ENCODE measurements around the gene TSC22D4. TPM values are rescaled to one million over a fixed set of nuclear protein-coding genes. Genes with fewer than 3 reads are reported as not detected.

TSC22D4 gene
- total and polyA plus RNA-seq, 2 donors (not counting 3 experiments of a cell fraction or from before 2014, with no cell fraction given) = 40.1 to 84.4 TPM

DNA sequence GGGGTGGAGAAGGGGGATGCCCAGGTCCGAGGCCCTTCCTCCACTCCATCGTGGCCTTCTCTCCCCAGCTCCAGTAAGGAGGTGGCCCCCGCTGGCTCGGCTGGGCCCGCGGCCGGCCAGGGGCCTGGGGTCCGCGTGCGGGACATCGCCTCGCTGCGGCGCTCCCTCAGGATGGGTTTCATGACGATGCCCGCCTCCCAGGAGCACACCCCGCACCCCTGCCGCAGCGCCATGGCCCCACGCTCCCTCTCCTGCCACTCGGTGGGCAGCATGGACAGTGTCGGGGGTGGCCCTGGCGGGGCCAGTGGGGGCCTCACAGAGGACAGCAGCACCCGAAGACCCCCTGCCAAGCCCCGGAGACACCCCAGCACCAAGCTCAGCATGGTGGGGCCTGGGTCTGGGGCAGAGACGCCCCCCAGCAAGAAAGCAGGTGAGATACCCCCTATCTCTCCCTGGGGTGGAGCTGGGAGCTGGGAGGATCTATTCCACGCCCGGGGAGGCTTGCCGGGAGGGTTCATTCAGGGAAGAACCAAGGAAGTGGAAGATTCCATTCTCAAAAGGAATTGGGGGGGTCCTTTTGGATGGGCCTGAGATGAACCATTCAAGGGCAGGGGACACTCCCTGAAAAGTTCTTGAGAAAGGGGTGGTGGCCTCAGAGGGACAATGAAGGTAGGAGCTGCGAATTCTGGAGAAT lies 7.9 kb upstream of the TSC22D4 start:
- no TSS peak for BruUV-seq (replicated peaks)
- Histone ChIP-seq H3K36me3 (ENCODE audit: control insufficient read depth in 2 of 2, extremely low read depth in 1 of 2, insufficient read depth in 2 of 2, low read length in 2 of 2) (no peaks in the 10 kb centered on the region), H3K9me3 (replicated peaks; ENCODE audit: control insufficient read depth, insufficient read depth, low read length) (no peaks in the 10 kb centered on the region), H4K20me1 (replicated peaks; ENCODE audit: control insufficient read depth, extremely low read depth, insufficient read depth, low read length) (no peaks in the 10 kb centered on the region), H3K4me1 (ENCODE audit: control insufficient read depth, extremely low read depth, insufficient read depth, low read length) (peaks cover 12% of the 10 kb centered on the region), H3K79me2 (ENCODE audit: control insufficient read depth, insufficient read depth, low read length) (no peaks in the 10 kb centered on the region), H3K27me3 (ENCODE audit: control insufficient read depth in 2 of 2, insufficient read depth in 2 of 2, low read length in 2 of 2) (no peaks in the 10 kb centered on the region), H3K4me2 (ENCODE audit: insufficient read depth, low read length) (no peak overlapping the region), H2AFZ (ENCODE audit: low read depth, low read length) (no peak overlapping the region), H3K4me3 (replicated peaks in 1 of 3; ENCODE audit: insufficient read depth in 1 of 3, low read depth in 1 of 3, low read length in 3 of 3) (no peak overlapping the region), H3K27ac (ENCODE audit: insufficient read depth, low read depth, low read length) (no peak overlapping the region), H3K9ac (replicated peaks; ENCODE audit: extremely low read depth, insufficient read depth, low read length) (no peak overlapping the region), H3K9me1 (replicated peaks; ENCODE audit: control insufficient read depth, extremely low read depth, insufficient read depth, low read length) (no peaks in the 10 kb centered on the region)
- intact Hi-C loops (cut with micrococcal nuclease) (no loop called here), dilution Hi-C loops (cut with MboI; ENCODE audit: extremely low pct_ligation_motif_present, low sequenced_read_pairs) (no loop called here)
- no peak for TF ChIP-seq POLR2A (IDR thresholded peaks at IDR 0.05; ENCODE audit: low read depth, low read length)
- DNase-seq (ENCODE audit: low read depth, low spot score) (no peak), FAIRE-seq (no peak)
- CTCF ChIA-PET = interaction anchor here (1.3 to 3.0 kb wide), 2 partner anchors 12 to 73 kb away, joined by 4 to 22 read pairs; no protein-coding TSS in a partner anchor
- POLR2A ChIA-PET = no interaction called here

DNA sequence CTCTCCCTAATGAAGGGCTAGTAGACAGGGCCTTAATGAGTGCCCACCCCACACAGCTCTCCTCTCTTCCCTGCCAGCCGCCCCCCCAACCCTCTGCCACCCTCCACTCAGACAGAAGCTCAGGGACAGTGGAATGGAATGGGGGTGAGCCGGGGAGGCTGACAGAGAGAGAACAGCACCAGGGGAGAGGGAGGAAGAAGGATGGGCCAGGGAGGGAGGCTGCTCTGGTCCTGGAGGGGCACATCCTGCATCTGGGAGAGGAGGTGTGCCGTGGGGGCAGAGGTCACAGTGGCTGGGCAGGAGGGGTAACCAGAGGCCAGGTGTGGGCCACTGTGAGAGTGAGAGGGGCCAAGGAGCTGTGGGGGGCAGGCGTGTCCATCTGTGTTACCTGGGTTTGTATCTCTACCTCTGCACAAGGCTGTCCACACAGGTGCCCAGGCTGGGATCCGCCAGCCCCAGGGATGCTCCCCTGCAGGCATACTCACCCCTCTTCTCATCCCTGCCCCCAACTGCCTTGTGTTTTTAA lies 7.2 kb upstream of the TSC22D4 start:
- Histone ChIP-seq H3K79me2 (ENCODE audit: control insufficient read depth, insufficient read depth, low read length) (no peaks in the 10 kb centered on the region), H4K20me1 (replicated peaks; ENCODE audit: control insufficient read depth, extremely low read depth, insufficient read depth, low read length) (no peaks in the 10 kb centered on the region), H2AFZ (ENCODE audit: low read depth, low read length) (peak overlapping the region; percentile 34), H3K27me3 (ENCODE audit: control insufficient read depth in 2 of 2, insufficient read depth in 2 of 2, low read length in 2 of 2) (no peaks in the 10 kb centered on the region), H3K27ac (ENCODE audit: insufficient read depth, low read depth, low read length) (no peak overlapping the region), H3K4me3 (replicated peaks in 1 of 3; ENCODE audit: insufficient read depth in 1 of 3, low read depth in 1 of 3, low read length in 3 of 3) (no peak overlapping the region), H3K4me1 (ENCODE audit: control insufficient read depth, extremely low read depth, insufficient read depth, low read length) (peaks cover 12% of the 10 kb centered on the region), H3K9me1 (replicated peaks; ENCODE audit: control insufficient read depth, extremely low read depth, insufficient read depth, low read length) (no peaks in the 10 kb centered on the region), H3K9ac (replicated peaks; ENCODE audit: extremely low read depth, insufficient read depth, low read length) (no peak overlapping the region), H3K9me3 (replicated peaks; ENCODE audit: control insufficient read depth, insufficient read depth, low read length) (no peaks in the 10 kb centered on the region), H3K4me2 (ENCODE audit: insufficient read depth, low read length) (no peak overlapping the region), H3K36me3 (ENCODE audit: control insufficient read depth in 2 of 2, extremely low read depth in 1 of 2, insufficient read depth in 2 of 2, low read length in 2 of 2) (no peaks in the 10 kb centered on the region)
- BruUV-seq (replicated peaks) = no TSS peak
- dilution Hi-C loops (cut with MboI; ENCODE audit: extremely low pct_ligation_motif_present, low sequenced_read_pairs) (no loop called here), intact Hi-C loops (cut with micrococcal nuclease) (no loop called here)
- FAIRE-seq (no peak), DNase-seq (ENCODE audit: low read depth, low spot score) (no peak)
- CTCF ChIA-PET = interaction anchor here (1.0 to 3.0 kb wide), 3 partner anchors 13 to 73 kb away, joined by 3 to 22 read pairs (median 4); no protein-coding TSS in a partner anchor
- TF ChIP-seq MYC (IDR thresholded peaks at IDR 0.05; ENCODE audit: low read depth, low read length) (no peak), POLR2A (IDR thresholded peaks at IDR 0.05; ENCODE audit: low read depth, low read length) (no peak), FOS (IDR thresholded peaks at IDR 0.05; ENCODE audit: borderline replicate concordance, insufficient read depth, low read length) (no peak), JUN (IDR thresholded peaks at IDR 0.05; ENCODE audit: borderline replicate concordance, insufficient read depth, insufficient read length, low read depth) (no peak), POLR2AphosphoS5 (IDR thresholded peaks at IDR 0.05; ENCODE audit: insufficient read depth, low read depth, low read length) (no peak), EZH2 (IDR thresholded peaks at IDR 0.05; ENCODE audit: borderline replicate concordance, low read depth, low read length, severe bottlenecking) (no peak), GATA2 (IDR thresholded peaks at IDR 0.05; ENCODE audit: insufficient read depth, insufficient read length, low read depth, low read length) (no peak)
- TF ChIP-seq, protein P1, sequence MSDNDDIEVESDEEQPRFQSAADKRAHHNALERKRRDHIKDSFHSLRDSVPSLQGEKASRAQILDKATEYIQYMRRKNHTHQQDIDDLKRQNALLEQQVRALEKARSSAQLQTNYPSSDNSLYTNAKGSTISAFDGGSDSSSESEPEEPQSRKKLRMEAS (IDR thresholded peaks at IDR 0.05; ENCODE audit: insufficient read depth, insufficient read length) = no peak
- TF ChIP-seq, protein P2, sequence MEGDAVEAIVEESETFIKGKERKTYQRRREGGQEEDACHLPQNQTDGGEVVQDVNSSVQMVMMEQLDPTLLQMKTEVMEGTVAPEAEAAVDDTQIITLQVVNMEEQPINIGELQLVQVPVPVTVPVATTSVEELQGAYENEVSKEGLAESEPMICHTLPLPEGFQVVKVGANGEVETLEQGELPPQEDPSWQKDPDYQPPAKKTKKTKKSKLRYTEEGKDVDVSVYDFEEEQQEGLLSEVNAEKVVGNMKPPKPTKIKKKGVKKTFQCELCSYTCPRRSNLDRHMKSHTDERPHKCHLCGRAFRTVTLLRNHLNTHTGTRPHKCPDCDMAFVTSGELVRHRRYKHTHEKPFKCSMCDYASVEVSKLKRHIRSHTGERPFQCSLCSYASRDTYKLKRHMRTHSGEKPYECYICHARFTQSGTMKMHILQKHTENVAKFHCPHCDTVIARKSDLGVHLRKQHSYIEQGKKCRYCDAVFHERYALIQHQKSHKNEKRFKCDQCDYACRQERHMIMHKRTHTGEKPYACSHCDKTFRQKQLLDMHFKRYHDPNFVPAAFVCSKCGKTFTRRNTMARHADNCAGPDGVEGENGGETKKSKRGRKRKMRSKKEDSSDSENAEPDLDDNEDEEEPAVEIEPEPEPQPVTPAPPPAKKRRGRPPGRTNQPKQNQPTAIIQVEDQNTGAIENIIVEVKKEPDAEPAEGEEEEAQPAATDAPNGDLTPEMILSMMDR (IDR thresholded peaks at IDR 0.05; ENCODE audit: extremely low read depth in 1 of 2, insufficient read depth in 1 of 2, low read depth in 1 of 2, low read length in 2 of 2) = no peak
- POLR2A ChIA-PET = interaction anchor here (0.6 kb wide), 1 partner anchor 100 kb away, joined by 8 read pairs; the partner anchor contains the start of gene FBXO24
